ENCODE measurements around the gene CD40. TPM values are rescaled to one million over a fixed set of nuclear protein-coding genes. Genes with fewer than 3 reads are reported as not detected.

The CD40 gene
- total RNA-seq, 1 experiment from 2014 or later, result 7.8 TPM

- H3K9me3 Mint-ChIP-seq, result no peaks in the 10 kb centered on the region; a peak in 2 of 5 replicates
- H4K8ac ChIP-seq (replicated peaks; ENCODE audit: insufficient read length, low read depth, low read length), result no peak overlapping the region
- H3K9me3 ChIP-seq (ENCODE audit: control insufficient read depth, low read depth, low read length), result no peaks in the 10 kb centered on the region
- no peak overlapping the region for H3K56ac ChIP-seq (ENCODE audit: insufficient read length, low read depth, low read length)
- H2BK15ac ChIP-seq (ENCODE audit: low read depth, low read length), result no peak overlapping the region
- no peak overlapping the region for H3K18ac ChIP-seq (ENCODE audit: insufficient read length, low read depth, low read length)
- H3K14ac ChIP-seq (ENCODE audit: insufficient read depth, low read length), result no peak overlapping the region
- peaks cover 0 to 15% of the 10 kb centered on the region in 2 experiments; a peak in 2 of 4 replicates for H3K4me1 Mint-ChIP-seq
- no peak for DNase-seq
- no peak overlapping the region for H4K5ac ChIP-seq (ENCODE audit: insufficient read length, low read depth, low read length)
- H2AK5ac ChIP-seq (ENCODE audit: insufficient read length, low read length), result no peak overlapping the region
- H4K91ac ChIP-seq (ENCODE audit: insufficient read length, low read depth, low read length), result no peak overlapping the region
- no peak for TF ChIP-seq CTCF (conservative IDR thresholded peaks at IDR 0.05)
- no peaks in the 10 kb centered on the region for H3K23me2 ChIP-seq (ENCODE audit: insufficient read length, low read depth, low read length, poor library complexity, severe bottlenecking)
- H3K4me2 ChIP-seq (ENCODE audit: insufficient read depth, insufficient read length, low read length), result no peak overlapping the region
- no peak overlapping the region for H3K4me3 Mint-ChIP-seq
- no peaks in the 10 kb centered on the region for H3K4me1 ChIP-seq (ENCODE audit: insufficient read depth, low read length)
- H2BK20ac ChIP-seq (ENCODE audit: low read depth, low read length, poor library complexity, severe bottlenecking), result no peak overlapping the region
- H3K27ac ChIP-seq (ENCODE audit: insufficient read length, low read depth, low read length), result no peak overlapping the region
- H3K4ac ChIP-seq (ENCODE audit: low read depth, low read length), result no peak overlapping the region
- H2AFZ ChIP-seq (ENCODE audit: low read length), result no peak overlapping the region
- no peak overlapping the region for H3K23ac ChIP-seq (ENCODE audit: insufficient read length, low read depth, low read length)
- H2BK120ac ChIP-seq (ENCODE audit: low read depth, low read length, poor library complexity, severe bottlenecking), result no peak overlapping the region
- H3K36me3 Mint-ChIP-seq (ENCODE audit: insufficient read depth in 1 of 3, low read depth in 3 of 3), result no peaks in the 10 kb centered on the region
- no peaks in the 10 kb centered on the region for H4K20me1 ChIP-seq (ENCODE audit: control insufficient read depth, insufficient read depth, insufficient read length)
- H3K27me3 ChIP-seq (ENCODE audit: insufficient read depth, low read length), result no peaks in the 10 kb centered on the region
- no peak overlapping the region for H3K27ac Mint-ChIP-seq
- no peak overlapping the region for H2BK5ac ChIP-seq (ENCODE audit: insufficient read length, low read length)
- no peaks in the 10 kb centered on the region for H3K79me2 ChIP-seq (ENCODE audit: insufficient read depth, low read length)
- H3T11ph ChIP-seq (ENCODE audit: low read length), result no peak overlapping the region
- H2BK12ac ChIP-seq (ENCODE audit: insufficient read length, low read depth, low read length), result no peak overlapping the region
- no peak overlapping the region for H3K9ac ChIP-seq (ENCODE audit: extremely low read depth, insufficient read length, low read length)
- H3K79me1 ChIP-seq (ENCODE audit: insufficient read depth, low read depth, low read length, poor library complexity, severe bottlenecking), result no peaks in the 10 kb centered on the region
- peaks cover 24% of the 10 kb centered on the region for H3K27me3 Mint-ChIP-seq (ENCODE audit: low read depth)
- no CpG with 5 or more reads among the region's 1 CpG for WGBS (ENCODE audit: extremely low coverage, insufficient read length, low lambda C conversion rate)
Observed at GRCh38 chr20:46161921-46162320, 43.8 kb downstream of the CD40 start.
